Neural cell (in vitro differentiated cells): Measurements from ENCODE around the gene AOX1. TPM values are rescaled to one million over a fixed set of nuclear protein-coding genes. Genes with fewer than 3 reads are reported as not detected.
"Not testable (repeated sequence)": the region's sequence is repeated elsewhere in the genome, so short reads cannot be mapped to it uniquely, and the experiment has no call there.

Source experiments
- H2AFZ ChIP-seq: fragments of 200-600, 300-800 bp; sonication (generic), shearing (Covaris generic); 2 replicates; pipeline ENCODE4 v1.6.0; 2014; ENCODE audit warnings: low read depth, mild to moderate bottlenecking, antibody characterized with exemption, low read length, moderate library complexity
- H3F3A ChIP-seq: fragments of 200-600 bp; shearing (Covaris generic); 2 replicates; pipeline ENCODE4 v1.6.1; 2016; ENCODE audit warnings: mild to moderate bottlenecking, moderate library complexity, mixed read lengths, antibody characterized with exemption, low read length; ENCODE audit not compliant: insufficient read depth, poor library complexity, severe bottlenecking
- H3K27ac ChIP-seq: fragments of 200-600, 300-800 bp; sonication (generic), shearing (Covaris generic); 2 replicates; pipeline ENCODE4 v1.5.1; 2014; ENCODE audit warnings: mild to moderate bottlenecking, low read length, moderate library complexity
- H3K27me3 ChIP-seq: fragments of 300-800, 200-600 bp; sonication (generic), shearing (Covaris generic); 2 replicates; pipeline ENCODE4 v1.6.0; 2014; ENCODE audit warnings: mild to moderate bottlenecking, low read depth, low read length, moderate library complexity; ENCODE audit not compliant: insufficient read depth
- H3K36me3 ChIP-seq: fragments of 300-800, 200-600 bp; sonication (generic), shearing (Covaris generic); 2 replicates; pipeline ENCODE4 v1.5.1; 2014; ENCODE audit warnings: mild to moderate bottlenecking, antibody characterized with exemption, low read length, moderate library complexity; ENCODE audit not compliant: insufficient read depth
- H3K4me2 ChIP-seq: fragments of 300-800, 200-600 bp; sonication (generic), shearing (Covaris generic); 2 replicates; pipeline ENCODE4 v1.6.0; 2014; ENCODE audit warnings: mild to moderate bottlenecking, low read length
- H3K4me3 ChIP-seq: fragments of 300-800, 200-600 bp; sonication (generic), shearing (Covaris generic); 2 replicates; pipeline ENCODE4 v1.5.1; 2014; ENCODE audit warnings: mild to moderate bottlenecking, low read length, moderate library complexity
- H3K79me2 ChIP-seq: fragments of 200-600 bp; shearing (Covaris generic); replicated peaks from 2 replicates; pipeline ENCODE4 v1.6.0; 2014; ENCODE audit warnings: mild to moderate bottlenecking, low read length, moderate library complexity; ENCODE audit not compliant: insufficient read depth
- H3K9ac ChIP-seq: fragments of 300-800, 200-600 bp; sonication (generic), shearing (Covaris generic); 2 replicates; pipeline ENCODE4 v1.6.1; 2016; ENCODE audit warnings: mild to moderate bottlenecking, low read length, mixed read lengths
- H3K9me2 ChIP-seq: fragments of 200-600 bp; shearing (Covaris generic); 2 replicates; pipeline ENCODE4 v1.6.1; 2016; ENCODE audit warnings: mild to moderate bottlenecking, low read length, mixed read lengths; ENCODE audit not compliant: insufficient read depth
- H3K9me3 ChIP-seq: fragments of 200-600, 300-800 bp; sonication (generic), shearing (Covaris generic); 2 replicates; pipeline ENCODE4 v1.6.1; 2016; ENCODE audit warnings: mild to moderate bottlenecking, mixed run types, low read length, moderate library complexity, mixed read lengths
- H4K20me1 ChIP-seq: fragments of 200-600 bp; shearing (Covaris generic); 2 replicates; pipeline ENCODE4 v1.6.1; 2016; ENCODE audit warnings: mild to moderate bottlenecking, mixed run types; ENCODE audit not compliant: insufficient read depth
- CTCF ChIP-seq: fragments of 450-650 bp; IDR thresholded peaks from 2 replicates; pipeline ENCODE4 v1.5.1; 2014; ENCODE audit warnings: antibody characterized with exemption, mild to moderate bottlenecking, moderate library complexity; ENCODE audit not compliant: poor library complexity, severe bottlenecking
- EP300 ChIP-seq: fragments of 450-650 bp; conservative IDR thresholded peaks from 2 replicates; pipeline ENCODE4 v1.6.1; 2014; ENCODE audit warnings: antibody characterized with exemption, mild to moderate bottlenecking, moderate library complexity; ENCODE audit not compliant: poor library complexity, severe bottlenecking
- EZH2 ChIP-seq: fragments of 200-600, 300-800 bp; shearing (Covaris generic), sonication (generic); IDR thresholded peaks from 2 replicates; pipeline ENCODE4 v1.6.1; 2014; ENCODE audit warnings: antibody characterized with exemption, low read length, borderline replicate concordance, mild to moderate bottlenecking; ENCODE audit not compliant: insufficient read depth, poor library complexity, severe bottlenecking
- MXI1 ChIP-seq: fragments of 450-650 bp; conservative IDR thresholded peaks from 2 replicates; pipeline ENCODE4 v1.6.1; 2014; ENCODE audit warnings: antibody characterized with exemption, mild to moderate bottlenecking; ENCODE audit not compliant: poor library complexity, severe bottlenecking
- POLR2AphosphoS5 ChIP-seq: IDR thresholded peaks from 2 replicates; pipeline ENCODE4 v1.6.1; 2012
- RAD21 ChIP-seq: fragments of 450-650 bp; conservative IDR thresholded peaks from 2 replicates; pipeline ENCODE4 v1.6.1; 2014; ENCODE audit warnings: antibody characterized with exemption, mild to moderate bottlenecking, moderate library complexity
- REST ChIP-seq: IDR thresholded peaks from 2 replicates; pipeline ENCODE4 v1.6.1; 2012; ENCODE audit warnings: borderline replicate concordance
- SMC3 ChIP-seq: fragments of 450-650 bp; conservative IDR thresholded peaks from 2 replicates; pipeline ENCODE4 v1.6.1; 2014; ENCODE audit warnings: antibody characterized with exemption, mild to moderate bottlenecking, moderate library complexity; ENCODE audit not compliant: poor library complexity
- TAF1 ChIP-seq: IDR thresholded peaks from 2 replicates; pipeline ENCODE4 v1.6.1; 2012; ENCODE audit warnings: low read depth
- polyA plus RNA-seq: library from polyadenylated mRNA; depleted of rRNA; stranded (reverse); fragments of >200 nt; gene quantifications from 2 replicates; pipeline ENCODE4 v1.2.3, GENCODE V29; 2014

Gene AOX1
- polyA plus RNA-seq, 1 donor from 2014 or later, result not detected

DNA sequence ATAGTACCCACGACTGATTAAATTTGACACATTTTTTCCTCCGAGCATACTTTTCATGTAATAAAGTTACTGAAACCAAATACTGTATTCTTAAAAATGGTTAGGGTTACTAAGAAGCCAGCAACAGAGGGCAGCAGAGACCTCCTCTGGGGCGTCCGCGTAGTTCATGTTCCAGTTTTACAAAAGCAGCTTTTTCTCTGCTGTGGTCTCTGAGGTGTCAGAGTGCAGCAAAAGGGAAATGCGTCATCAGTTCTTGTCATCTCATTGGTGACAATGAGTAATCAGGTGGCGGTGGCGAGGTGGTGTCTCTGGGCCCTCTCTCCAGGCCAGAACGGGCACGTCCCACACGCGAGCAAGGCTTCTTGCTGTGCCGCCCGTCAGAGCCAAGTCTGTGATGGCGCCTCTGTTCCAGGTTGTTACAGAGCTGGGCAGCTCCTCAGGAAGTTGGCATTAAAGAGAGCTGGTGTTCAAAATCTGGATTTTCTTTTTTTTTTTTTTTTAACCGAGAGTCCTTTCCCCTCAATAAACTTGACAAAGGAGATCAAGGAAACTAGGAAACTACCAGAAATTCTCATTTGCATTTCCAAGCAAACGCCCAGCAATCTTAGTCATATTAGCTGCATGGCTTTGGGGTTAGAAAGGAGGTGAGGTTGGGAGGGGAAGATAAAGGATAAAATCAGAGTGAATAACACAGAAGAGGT, 127.3 kb downstream of the AOX1 start:
- no peaks in the 10 kb centered on the region for H3K9me2 ChIP-seq
- no peak overlapping the region for H3K4me2 ChIP-seq
- no peak overlapping the region for H3K9ac ChIP-seq
- H2AFZ ChIP-seq, result no peak overlapping the region
- no peaks in the 10 kb centered on the region for H4K20me1 ChIP-seq
- no peaks in the 10 kb centered on the region for H3K27me3 ChIP-seq
- H3K9me3 ChIP-seq, result no peaks in the 10 kb centered on the region
- H3K27ac ChIP-seq, result peak overlapping the region; percentile 23
- TF ChIP-seq MXI1 (no peak), RAD21 (peak; percentile 76), CTCF (peak; percentile 72), POLR2AphosphoS5 (peak; percentile 31), EP300 (no peak), SMC3 (peak; percentile 70)
- H3K36me3 ChIP-seq, result no peaks in the 10 kb centered on the region
- peak overlapping the region; percentile 16 for H3K4me3 ChIP-seq
- no peaks in the 10 kb centered on the region for H3F3A ChIP-seq
- H3K79me2 ChIP-seq, result no peaks in the 10 kb centered on the region

DNA sequence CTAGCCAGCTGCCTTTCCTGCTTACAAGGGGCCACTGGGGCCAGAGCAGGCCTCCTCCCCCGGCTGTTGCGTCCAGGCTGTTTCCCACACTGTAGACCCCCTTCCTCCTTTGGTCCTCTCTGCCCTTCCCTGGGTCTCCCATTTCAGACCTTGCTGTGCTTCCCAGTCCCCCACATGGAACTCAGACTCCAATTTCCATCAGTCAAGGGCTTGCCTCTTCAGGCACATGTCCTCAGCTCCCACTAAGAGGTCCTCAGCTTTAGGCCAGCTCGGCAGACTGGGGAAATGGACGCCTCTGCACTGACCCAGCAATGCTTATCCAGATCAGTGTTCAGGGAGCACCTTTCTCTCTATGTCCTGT, 127.9 kb downstream of the AOX1 start:
- H3K4me2 ChIP-seq, result no peak overlapping the region
- no peaks in the 10 kb centered on the region for H3F3A ChIP-seq
- H3K9me2 ChIP-seq, result no peaks in the 10 kb centered on the region

DNA sequence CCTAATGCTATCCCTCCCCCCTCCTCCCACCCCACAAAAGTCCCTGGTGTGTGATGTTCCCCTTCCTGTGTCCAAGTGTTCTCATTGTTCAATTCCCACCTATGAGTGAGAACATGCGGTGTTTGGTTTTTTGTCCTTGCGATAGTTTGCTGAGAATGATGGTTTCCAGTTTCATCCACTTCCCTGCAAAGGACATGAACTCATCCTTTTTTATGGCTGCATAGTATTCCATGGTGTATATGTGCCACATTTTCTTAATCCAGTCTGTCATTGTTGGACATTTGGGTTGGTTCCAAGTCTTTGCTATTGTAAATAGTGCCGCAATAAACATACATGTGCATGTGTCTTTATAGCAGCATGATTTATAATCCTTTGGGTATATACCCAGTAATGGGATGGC, 129.2 kb downstream of the AOX1 start:
- H3K9ac ChIP-seq, H3K36me3 ChIP-seq, H3K27me3 ChIP-seq, H3K4me2 ChIP-seq, H4K20me1 ChIP-seq, H3K9me3 ChIP-seq, H2AFZ ChIP-seq, H3F3A ChIP-seq, H3K4me3 ChIP-seq, H3K79me2 ChIP-seq, H3K9me2 ChIP-seq, H3K27ac ChIP-seq: not testable (repeated sequence)

More for the DNA sequence above, 127.9 kb downstream of the AOX1 start:
- Histone ChIP-seq H3K27me3 (no peaks in the 10 kb centered on the region), H3K9me3 (no peaks in the 10 kb centered on the region), H4K20me1 (no peaks in the 10 kb centered on the region), H3K4me3 (no peak overlapping the region), H3K27ac (no peak overlapping the region), H3K9ac (no peak overlapping the region), H2AFZ (no peak overlapping the region), H3K36me3 (no peaks in the 10 kb centered on the region), H3K79me2 (no peaks in the 10 kb centered on the region)
- TF ChIP-seq SMC3, result no peak
- TF ChIP-seq MXI1, result no peak
- TF ChIP-seq REST, result no peak
- no peak for TF ChIP-seq POLR2AphosphoS5
- no peak for TF ChIP-seq EZH2
- TF ChIP-seq TAF1, result no peak
- no peak for TF ChIP-seq RAD21
- TF ChIP-seq CTCF, result no peak
- TF ChIP-seq EP300, result no peak
